ENCODE results near the gene LRRK1. TPM values are rescaled to one million over a fixed set of nuclear protein-coding genes. Genes with fewer than 3 reads are reported as not detected.
A peak's percentile ranks its signal among the peaks of the same experiment; 100 is the strongest.

Gene LRRK1
- total RNA-seq, 4 donors from 2014 or later = 17.0 to 46.3 (median 26.4) TPM

GRCh38 chr15:101008158-101009139 lies 89.3 kb downstream of the LRRK1 start:
- H3K9me3 ChIP-seq = no peaks in the 10 kb centered on the region
- peak overlapping the region; percentile 55 for H3K4me3 ChIP-seq
- no peak overlapping the region for H3K27ac ChIP-seq
- no peaks in the 10 kb centered on the region for H3K27me3 ChIP-seq
- DNase-seq (ENCODE audit: low spot score in 2 of 2) = peak; percentile 86 to 91
- peaks cover 24% of the 10 kb centered on the region for H3K36me3 ChIP-seq
- TF ChIP-seq EP300 (IDR thresholded peaks at IDR 0.05) = no peak
- TF ChIP-seq POLR2A (IDR thresholded peaks at IDR 0.05) = no peak
- TF ChIP-seq POLR2AphosphoS5 (IDR thresholded peaks at IDR 0.05) = no peak
- peak; percentile 62 to 98 for TF ChIP-seq CTCF (IDR thresholded peaks at IDR 0.05)
- peaks cover 22% of the 10 kb centered on the region for H3K4me1 ChIP-seq
- 32% methylated on average over 36 of the region's 48 CpGs for whole genome bisulfite sequencing

- Histone ChIP-seq H3K4me1 (peaks cover 22% of the 10 kb centered on the region), H3K4me3 (no peak overlapping the region), H3K9me3 (no peaks in the 10 kb centered on the region), H3K27me3 (no peaks in the 10 kb centered on the region), H3K36me3 (peaks cover 30% of the 10 kb centered on the region), H3K27ac (no peak overlapping the region)
- 89% methylated on average over 2 of the region's 2 CpGs for WGBS
- DNase-seq (ENCODE audit: low spot score in 2 of 2) = peak; percentile 25 to 44
- TF ChIP-seq CTCF (IDR thresholded peaks at IDR 0.05) (no peak), EP300 (IDR thresholded peaks at IDR 0.05) (no peak), POLR2A (IDR thresholded peaks at IDR 0.05) (no peak), POLR2AphosphoS5 (IDR thresholded peaks at IDR 0.05) (no peak)
Measured at GRCh38 chr15:101009176-101009575, 90.0 kb downstream of the LRRK1 start.

GRCh38 chr15:101010781-101011180 lies 91.6 kb downstream of the LRRK1 start:
- Histone ChIP-seq H3K4me3 (no peak overlapping the region), H3K9me3 (no peaks in the 10 kb centered on the region), H3K27me3 (no peaks in the 10 kb centered on the region), H3K36me3 (peaks cover 36% of the 10 kb centered on the region), H3K4me1 (peaks cover 22% of the 10 kb centered on the region), H3K27ac (no peak overlapping the region)
- peak; percentile 36 to 54 for DNase-seq (ENCODE audit: low spot score in 2 of 2)
- 96% methylated on average over 6 of the region's 6 CpGs for WGBS
- TF ChIP-seq POLR2A (IDR thresholded peaks at IDR 0.05) (no peak), EP300 (IDR thresholded peaks at IDR 0.05) (no peak), POLR2AphosphoS5 (IDR thresholded peaks at IDR 0.05) (no peak), CTCF (IDR thresholded peaks at IDR 0.05) (no peak)

DNA sequence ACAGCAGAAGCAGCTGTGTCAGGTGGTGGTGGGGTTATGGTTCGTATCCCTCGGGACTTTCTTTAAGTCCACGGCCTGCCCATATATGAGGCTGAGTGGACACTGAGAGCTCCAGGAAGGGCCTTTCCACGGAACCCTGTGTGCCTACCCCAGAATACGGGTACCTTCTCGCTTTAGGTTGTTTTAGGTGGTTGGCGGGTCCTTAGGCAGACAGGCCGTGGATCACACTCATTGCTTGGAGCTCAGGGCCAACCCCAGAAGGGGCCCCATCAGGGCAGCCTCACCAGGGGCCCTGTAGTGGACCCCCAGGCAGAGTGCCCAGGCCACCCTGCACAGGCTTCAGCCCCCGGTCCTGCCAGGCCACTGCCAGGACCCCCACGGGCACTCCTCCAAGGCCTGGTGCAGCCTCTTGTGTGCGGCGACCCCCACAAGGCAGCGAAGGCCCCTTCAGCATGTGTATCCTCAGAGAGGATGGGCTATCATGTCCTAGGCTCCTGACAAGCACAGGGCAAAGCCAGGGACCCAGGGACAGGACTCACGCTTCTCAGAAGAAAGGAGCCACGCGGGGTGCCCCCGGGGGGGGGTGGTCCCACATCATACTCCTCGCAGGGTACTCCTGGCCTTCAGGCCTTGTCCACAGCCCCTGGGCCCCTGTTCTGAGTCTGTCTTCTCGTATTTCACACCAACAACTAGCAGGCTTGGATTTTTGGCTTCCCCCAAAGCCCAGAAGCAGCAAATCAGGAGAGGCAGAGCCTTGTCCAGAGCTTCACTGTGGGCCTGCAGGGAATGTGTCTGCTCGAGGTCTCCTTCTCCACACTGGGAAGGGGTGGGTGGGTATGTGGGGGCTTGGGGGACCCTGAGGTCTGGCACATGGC lies 93.4 kb downstream of the LRRK1 start:
- Histone ChIP-seq H3K4me1 (peaks cover 13% of the 10 kb centered on the region), H3K27me3 (no peaks in the 10 kb centered on the region), H3K9me3 (no peaks in the 10 kb centered on the region), H3K36me3 (peaks cover 53% of the 10 kb centered on the region), H3K4me3 (no peak overlapping the region), H3K27ac (no peak overlapping the region)
- 94% methylated on average over 9 of the region's 20 CpGs for WGBS
- TF ChIP-seq CTCF (IDR thresholded peaks at IDR 0.05) = no peak
- TF ChIP-seq EP300 (IDR thresholded peaks at IDR 0.05) = no peak
- no peak for TF ChIP-seq POLR2A (IDR thresholded peaks at IDR 0.05)
- no peak for TF ChIP-seq POLR2AphosphoS5 (IDR thresholded peaks at IDR 0.05)
- DNase-seq (ENCODE audit: low spot score in 2 of 2) = peak; percentile 49 to 74
